Measurements from ENCODE around the gene IMP3.
"Not testable (repeated sequence)": the region's sequence is repeated elsewhere in the genome, so short reads cannot be mapped to it uniquely, and the experiment has no call there.

Gene IMP3

GRCh38 chr15:75639709-75640482 lies at the start of gene IMP3:
Gene IMP3, minus strand, starts transcription at chr15:75640224. Its CDS starts 56 bp downstream, at chr15:75640168.
- TF ChIP-seq CTCF (IDR thresholded peaks at IDR 0.05; ENCODE audit: extremely low read depth, insufficient read depth, missing control alignments): no peak
- in situ Hi-C loops (cut with MboI; ENCODE audit: low pct_unique_long_range_greater_than_20kb, low sequenced_read_pairs, unreplicated experiment): loop anchor here (25.0 kb wide), 1 partner anchor 278 kb away; the partner anchor contains the start of gene MAN2C1
- DNase-seq (ENCODE audit: low spot score): peak; percentile 98

- DNase-seq (ENCODE audit: low spot score); in situ Hi-C loops (cut with MboI; ENCODE audit: low pct_unique_long_range_greater_than_20kb, low sequenced_read_pairs, unreplicated experiment): not testable (repeated sequence)
These were observed 49.4 kb upstream of the IMP3 start for GRCh38 chr15:75689429-75689828.

GRCh38 chr15:75688831-75689230 lies 48.8 kb upstream of the IMP3 start:
- no peak for DNase-seq (ENCODE audit: low spot score)
- no peak for TF ChIP-seq CTCF (IDR thresholded peaks at IDR 0.05; ENCODE audit: extremely low read depth, insufficient read depth, missing control alignments)
- in situ Hi-C loops (cut with MboI; ENCODE audit: low pct_unique_long_range_greater_than_20kb, low sequenced_read_pairs, unreplicated experiment): no loop called here

GRCh38 chr15:75688278-75688557 lies 48.2 kb upstream of the IMP3 start:
- no peak for DNase-seq (ENCODE audit: low spot score)
- no peak for TF ChIP-seq CTCF (IDR thresholded peaks at IDR 0.05; ENCODE audit: extremely low read depth, insufficient read depth, missing control alignments)
- in situ Hi-C loops (cut with MboI; ENCODE audit: low pct_unique_long_range_greater_than_20kb, low sequenced_read_pairs, unreplicated experiment): no loop called here

GRCh38 chr15:75687486-75688277 lies 47.7 kb upstream of the IMP3 start:
- no peak for TF ChIP-seq CTCF (IDR thresholded peaks at IDR 0.05; ENCODE audit: extremely low read depth, insufficient read depth, missing control alignments)
- in situ Hi-C loops (cut with MboI; ENCODE audit: low pct_unique_long_range_greater_than_20kb, low sequenced_read_pairs, unreplicated experiment): no loop called here
- no peak for DNase-seq (ENCODE audit: low spot score)

GRCh38 chr15:75686212-75686642 lies 46.2 kb upstream of the IMP3 start:
- TF ChIP-seq CTCF (IDR thresholded peaks at IDR 0.05; ENCODE audit: extremely low read depth, insufficient read depth, missing control alignments): peak; percentile 72
- in situ Hi-C loops (cut with MboI; ENCODE audit: low pct_unique_long_range_greater_than_20kb, low sequenced_read_pairs, unreplicated experiment): not testable (repeated sequence)
- DNase-seq (ENCODE audit: low spot score): peak; percentile 78

GRCh38 chr15:75685195-75685594 lies 45.2 kb upstream of the IMP3 start:
- in situ Hi-C loops (cut with MboI; ENCODE audit: low pct_unique_long_range_greater_than_20kb, low sequenced_read_pairs, unreplicated experiment): no loop called here
- no peak for TF ChIP-seq CTCF (IDR thresholded peaks at IDR 0.05; ENCODE audit: extremely low read depth, insufficient read depth, missing control alignments)
- no peak for DNase-seq (ENCODE audit: low spot score)
